ENCODE measurements around the gene FYB1. TPM values are rescaled to one million over a fixed set of nuclear protein-coding genes. Genes with fewer than 3 reads are reported as not detected.

The FYB1 gene
- total RNA-seq (100 to 1,000 TPM; 310 to 701 (median 497) TPM), polyA plus RNA-seq (100 to 1,000 TPM; 342 to 488 TPM), total RNA-seq (716 reads per million, percentile 99 among the genes with 10 or more reads in this experiment)

GRCh38 chr5:39219437-39219836 lies at the start of gene FYB1:
Gene FYB1, minus strand, starts transcription at chr5:39219563. Its CDS starts 16,603 bp downstream, at chr5:39202960.
- DNase-seq (no peak), ATAC-seq (peak; percentile 21)
- H3K27ac ChIP-seq (ENCODE audit: low read depth, low read length) = peak within 1 kb of the TSS; percentile 43
- H3K4me3 Mint-ChIP-seq = peak within 1 kb of the TSS in 9 of 10 donors; percentile 6 to 98 (median 46)
- ChIA-PET CTCF (interaction anchor here (0.8 to 10.1 kb wide), 11 partner anchors 10 to 329 kb away, joined by 3 to 192 read pairs (median 4); no protein-coding TSS in a partner anchor), POLR2A (interaction anchor here (0.9 to 6.7 kb wide), 9 partner anchors 9 to 66 kb away, joined by 3 to 211 read pairs (median 14); no protein-coding TSS in a partner anchor)
- H3K9me3 ChIP-seq (ENCODE audit: control insufficient read depth in 2 of 3, low read length in 3 of 3) = no peaks in the 10 kb centered on the region
- H3K4me1 ChIP-seq (ENCODE audit: control insufficient read depth in 2 of 2, insufficient read depth in 2 of 2, low read length in 2 of 2) = peaks cover 27 to 31% of the 10 kb centered on the region in 2 donors
- H3K4me1 Mint-ChIP-seq = peaks cover 30 to 80% (median 67%) of the 10 kb centered on the region in 7 donors
- no peaks in the 10 kb centered on the region for H3K27me3 Mint-ChIP-seq
- peak within 1 kb of the TSS in 8 of 9 donors; percentile 86 to 99 (median 90) for H3K27ac Mint-ChIP-seq
- H3K4me3 ChIP-seq (ENCODE audit: low read length) = no peak within 1 kb of the TSS
- no peaks in the 10 kb centered on the region for H3K9me3 Mint-ChIP-seq
- no peaks in the 10 kb centered on the region for H3K27me3 ChIP-seq (ENCODE audit: control insufficient read depth in 2 of 2, insufficient read depth in 2 of 2, low read length in 2 of 2)
- no peaks in the 10 kb centered on the region for H3K36me3 Mint-ChIP-seq
- intact Hi-C loops (cut with micrococcal nuclease) = loop anchor here (5.0 to 10.0 kb wide), 4 partner anchors 147 to 1535 kb away; partner anchors contain the start of genes TTC33 (in 2 of the 2) and RICTOR (in 1 of the 2)
- no peaks in the 10 kb centered on the region for H3K36me3 ChIP-seq (ENCODE audit: control insufficient read depth in 2 of 3, insufficient read depth in 3 of 3, low read length in 3 of 3)

GRCh38 chr5:39267186-39267585 lies 47.8 kb upstream of the FYB1 start:
- Histone ChIP-seq H3K4me3 (ENCODE audit: low read length) (no peak overlapping the region), H3K27me3 (ENCODE audit: control insufficient read depth in 2 of 2, insufficient read depth in 2 of 2, low read length in 2 of 2) (no peaks in the 10 kb centered on the region), H3K4me1 (ENCODE audit: control insufficient read depth in 2 of 2, insufficient read depth in 2 of 2, low read length in 2 of 2) (peaks cover 0 to 23% of the 10 kb centered on the region in 2 donors), H3K36me3 (ENCODE audit: control insufficient read depth in 2 of 3, insufficient read depth in 3 of 3, low read length in 3 of 3) (no peaks in the 10 kb centered on the region), H3K27ac (ENCODE audit: low read depth, low read length) (no peak overlapping the region), H3K9me3 (ENCODE audit: control insufficient read depth in 2 of 3, low read length in 3 of 3) (no peaks in the 10 kb centered on the region)
- no peak overlapping the region for H3K27ac Mint-ChIP-seq
- no peak overlapping the region for H3K4me3 Mint-ChIP-seq
- peaks cover 0 to 2% (median 0%) of the 10 kb centered on the region in 11 donors for H3K9me3 Mint-ChIP-seq
- POLR2A ChIA-PET = no interaction called here
- intact Hi-C loops (cut with micrococcal nuclease) = no loop called here
- H3K4me1 Mint-ChIP-seq = peaks cover 13 to 36% (median 22%) of the 10 kb centered on the region in 7 donors
- no peaks in the 10 kb centered on the region for H3K27me3 Mint-ChIP-seq
- DNase-seq (no peak), ATAC-seq (no peak)
- CTCF ChIA-PET = no interaction called here
- peaks cover 0 to 4% (median 0%) of the 10 kb centered on the region in 5 donors for H3K36me3 Mint-ChIP-seq

- peaks cover 6 to 29% (median 15%) of the 10 kb centered on the region in 7 donors for H3K4me1 Mint-ChIP-seq
Measured at GRCh38 chr5:39266442-39266841, 47.1 kb upstream of the FYB1 start.

GRCh38 chr5:39264528-39264927 lies 45.2 kb upstream of the FYB1 start:
- H3K9me3 ChIP-seq (ENCODE audit: control insufficient read depth in 2 of 3, low read length in 3 of 3) = no peaks in the 10 kb centered on the region
- peak overlapping the region in 6 of 9 donors; percentile 8 to 65 (median 36) for H3K27ac Mint-ChIP-seq
- no peaks in the 10 kb centered on the region for H3K27me3 ChIP-seq (ENCODE audit: control insufficient read depth in 2 of 2, insufficient read depth in 2 of 2, low read length in 2 of 2)
- DNase-seq = no peak
- CTCF ChIA-PET = no interaction called here
- H3K4me1 ChIP-seq (ENCODE audit: control insufficient read depth in 2 of 2, insufficient read depth in 2 of 2, low read length in 2 of 2) = peaks cover 0 to 4% of the 10 kb centered on the region in 2 donors
- POLR2A ChIA-PET = interaction anchor here (0.7 to 1.5 kb wide), 2 partner anchors 9 to 188 kb away, joined by 3 to 9 read pairs; no protein-coding TSS in a partner anchor
- peaks cover 5 to 28% (median 17%) of the 10 kb centered on the region in 7 donors for H3K4me1 Mint-ChIP-seq
- intact Hi-C loops (cut with micrococcal nuclease) = no loop called here
- no peaks in the 10 kb centered on the region for H3K27me3 Mint-ChIP-seq
- no peaks in the 10 kb centered on the region for H3K36me3 ChIP-seq (ENCODE audit: control insufficient read depth in 2 of 3, insufficient read depth in 3 of 3, low read length in 3 of 3)
- ATAC-seq = no peak
- peaks cover 0 to 8% (median 0%) of the 10 kb centered on the region in 5 donors for H3K36me3 Mint-ChIP-seq
- H3K4me3 Mint-ChIP-seq = peak overlapping the region in 6 of 10 donors; percentile 7 to 52 (median 30)
- no peak overlapping the region for H3K27ac ChIP-seq (ENCODE audit: low read depth, low read length)
- no peak overlapping the region for H3K4me3 ChIP-seq (ENCODE audit: low read length)
- peaks cover 0 to 2% (median 0%) of the 10 kb centered on the region in 11 donors for H3K9me3 Mint-ChIP-seq

More at GRCh38 chr5:39266442-39266841, 47.1 kb upstream of the FYB1 start:
- ChIA-PET POLR2A (no interaction called here), CTCF (interaction anchor here (0.6 to 0.7 kb wide), 3 partner anchors 63 to 262 kb away, joined by 3 to 5 read pairs (median 4); no protein-coding TSS in a partner anchor)
- H3K9me3 Mint-ChIP-seq = peaks cover 0 to 2% (median 0%) of the 10 kb centered on the region in 11 donors
- Histone ChIP-seq H3K27ac (ENCODE audit: low read depth, low read length) (no peak overlapping the region), H3K4me1 (ENCODE audit: control insufficient read depth in 2 of 2, insufficient read depth in 2 of 2, low read length in 2 of 2) (peaks cover 0 to 15% of the 10 kb centered on the region in 2 donors), H3K27me3 (ENCODE audit: control insufficient read depth in 2 of 2, insufficient read depth in 2 of 2, low read length in 2 of 2) (no peaks in the 10 kb centered on the region), H3K4me3 (ENCODE audit: low read length) (no peak overlapping the region), H3K36me3 (ENCODE audit: control insufficient read depth in 2 of 3, insufficient read depth in 3 of 3, low read length in 3 of 3) (no peaks in the 10 kb centered on the region), H3K9me3 (ENCODE audit: control insufficient read depth in 2 of 3, low read length in 3 of 3) (no peaks in the 10 kb centered on the region)
- DNase-seq (no peak), ATAC-seq (no peak)
- no peaks in the 10 kb centered on the region for H3K27me3 Mint-ChIP-seq
- peaks cover 0 to 4% (median 0%) of the 10 kb centered on the region in 5 donors for H3K36me3 Mint-ChIP-seq
- intact Hi-C loops (cut with micrococcal nuclease) = no loop called here
- no peak overlapping the region for H3K27ac Mint-ChIP-seq
- H3K4me3 Mint-ChIP-seq = no peak overlapping the region

GRCh38 chr5:39262981-39263380 lies 43.6 kb upstream of the FYB1 start:
- Mint-ChIP-seq H3K27ac (no peak overlapping the region), H3K4me3 (no peak overlapping the region)
- CTCF ChIA-PET = no interaction called here

GRCh38 chr5:39260095-39260494 lies 40.7 kb upstream of the FYB1 start:
- H3K36me3 ChIP-seq (ENCODE audit: control insufficient read depth in 2 of 3, insufficient read depth in 3 of 3, low read length in 3 of 3) = no peaks in the 10 kb centered on the region
- ATAC-seq (no peak), DNase-seq (no peak)
- Mint-ChIP-seq H3K4me1 (peaks cover 5 to 26% (median 20%) of the 10 kb centered on the region in 7 donors), H3K4me3 (no peak overlapping the region), H3K27ac (peak overlapping the region in 1 of 9 donors; percentile 26), H3K36me3 (peaks cover 0 to 12% (median 0%) of the 10 kb centered on the region in 5 donors), H3K9me3 (peaks cover 0 to 2% (median 0%) of the 10 kb centered on the region in 11 donors), H3K27me3 (no peaks in the 10 kb centered on the region)
- intact Hi-C loops (cut with micrococcal nuclease) = no loop called here
- no peaks in the 10 kb centered on the region for H3K9me3 ChIP-seq (ENCODE audit: control insufficient read depth in 2 of 3, low read length in 3 of 3)
- ChIA-PET CTCF (no interaction called here), POLR2A (interaction anchor here (0.7 kb wide), 1 partner anchor 60 kb away, joined by 3 read pairs; no protein-coding TSS in a partner anchor)
- H3K4me3 ChIP-seq (ENCODE audit: low read length) = no peak overlapping the region
- H3K27ac ChIP-seq (ENCODE audit: low read depth, low read length) = no peak overlapping the region
- no peaks in the 10 kb centered on the region for H3K27me3 ChIP-seq (ENCODE audit: control insufficient read depth in 2 of 2, insufficient read depth in 2 of 2, low read length in 2 of 2)
- H3K4me1 ChIP-seq (ENCODE audit: control insufficient read depth in 2 of 2, insufficient read depth in 2 of 2, low read length in 2 of 2) = peaks cover 0 to 13% of the 10 kb centered on the region in 2 donors

More at GRCh38 chr5:39262981-39263380, 43.6 kb upstream of the FYB1 start:
- H3K9me3 Mint-ChIP-seq = peaks cover 0 to 2% (median 0%) of the 10 kb centered on the region in 11 donors
- Histone ChIP-seq H3K36me3 (ENCODE audit: control insufficient read depth in 2 of 3, insufficient read depth in 3 of 3, low read length in 3 of 3) (no peaks in the 10 kb centered on the region), H3K27ac (ENCODE audit: low read depth, low read length) (no peak overlapping the region), H3K9me3 (ENCODE audit: control insufficient read depth in 2 of 3, low read length in 3 of 3) (no peaks in the 10 kb centered on the region), H3K27me3 (ENCODE audit: control insufficient read depth in 2 of 2, insufficient read depth in 2 of 2, low read length in 2 of 2) (no peaks in the 10 kb centered on the region), H3K4me1 (ENCODE audit: control insufficient read depth in 2 of 2, insufficient read depth in 2 of 2, low read length in 2 of 2) (peaks cover 0 to 4% of the 10 kb centered on the region in 2 donors), H3K4me3 (ENCODE audit: low read length) (no peak overlapping the region)
- H3K4me1 Mint-ChIP-seq = peaks cover 5 to 28% (median 17%) of the 10 kb centered on the region in 7 donors
- DNase-seq = no peak
- ATAC-seq = peak; percentile 48
- intact Hi-C loops (cut with micrococcal nuclease) = loop anchor here in 1 of 2 donors (2.0 kb wide), 1 partner anchor 20 kb away; no protein-coding TSS in a partner anchor
- POLR2A ChIA-PET = no interaction called here
- no peaks in the 10 kb centered on the region for H3K27me3 Mint-ChIP-seq
- H3K36me3 Mint-ChIP-seq = peaks cover 0 to 10% (median 0%) of the 10 kb centered on the region in 5 donors

All from naive thymus-derived CD4-positive, alpha-beta T cell (primary cell).